Stimulated activated CD4-positive, alpha-beta T cell treated with anti-CD3 and anti-CD28 coated beads, Interleukin-2, amount 100 ng/mL, for 4 hours (primary cell): Measurements from ENCODE around the gene GK.
"Not testable (repeated sequence)": the region's sequence is repeated elsewhere in the genome, so short reads cannot be mapped to it uniquely, and the experiment has no call there.

Experiments
- DNase-seq: peaks from one replicate; pipeline ENCODE4 v3.0.0-alpha.2; 2020; ENCODE audit warnings: low read depth

The GK gene

DNA sequence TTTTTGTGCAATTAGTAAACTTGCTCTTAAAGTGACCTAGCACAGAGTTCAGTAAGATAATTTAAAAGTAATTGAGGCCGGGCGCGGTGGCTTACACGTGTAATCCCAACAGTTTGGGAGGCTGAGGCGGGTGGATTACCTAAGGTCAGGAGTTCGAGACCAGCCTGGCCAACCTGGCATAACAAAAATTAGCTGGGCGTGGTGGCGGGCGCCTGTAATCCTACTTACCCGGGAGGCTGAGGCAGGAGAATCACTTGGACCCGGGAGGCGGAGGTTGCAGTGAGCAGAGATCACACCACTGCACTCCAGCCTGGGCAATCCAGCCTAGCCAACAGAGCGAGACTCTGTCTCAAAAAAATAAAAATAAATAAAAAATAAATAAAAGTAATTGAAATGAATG lies 1.2 kb downstream of the GK start:
- not testable (repeated sequence) for DNase-seq

DNA sequence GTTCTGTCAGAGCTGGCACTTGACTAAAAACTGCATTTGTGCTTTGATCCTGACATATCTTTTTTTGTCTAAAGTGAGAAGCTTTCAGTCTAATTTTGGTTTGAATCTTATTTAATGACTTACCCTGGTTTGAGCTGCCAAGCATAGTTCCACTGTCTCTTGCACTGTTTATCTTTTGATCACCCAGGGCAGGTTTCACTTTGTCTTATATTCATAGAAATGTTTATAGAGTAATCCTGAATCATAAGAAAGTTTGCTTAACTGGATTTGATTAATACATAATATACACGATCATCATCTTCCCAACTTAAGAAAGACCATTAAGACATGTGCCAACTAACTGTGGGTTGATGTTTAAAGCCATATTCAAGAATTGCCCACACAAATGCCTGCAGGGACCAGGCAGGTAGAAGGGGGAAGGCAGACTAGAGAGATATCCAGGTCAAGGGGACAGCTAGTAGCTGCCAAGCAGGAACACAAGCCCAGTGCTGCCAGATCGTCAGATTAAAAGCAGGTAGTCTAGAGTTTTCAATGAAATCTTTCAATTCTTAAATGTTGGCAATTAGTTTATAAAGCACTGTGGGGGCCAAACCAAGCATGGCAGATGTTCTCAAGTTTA lies 1.9 kb downstream of the GK start:
- no peak for DNase-seq

- no peak for DNase-seq
Measured at GRCh38 chrX:30655991-30656390, 2.8 kb downstream of the GK start.

DNA sequence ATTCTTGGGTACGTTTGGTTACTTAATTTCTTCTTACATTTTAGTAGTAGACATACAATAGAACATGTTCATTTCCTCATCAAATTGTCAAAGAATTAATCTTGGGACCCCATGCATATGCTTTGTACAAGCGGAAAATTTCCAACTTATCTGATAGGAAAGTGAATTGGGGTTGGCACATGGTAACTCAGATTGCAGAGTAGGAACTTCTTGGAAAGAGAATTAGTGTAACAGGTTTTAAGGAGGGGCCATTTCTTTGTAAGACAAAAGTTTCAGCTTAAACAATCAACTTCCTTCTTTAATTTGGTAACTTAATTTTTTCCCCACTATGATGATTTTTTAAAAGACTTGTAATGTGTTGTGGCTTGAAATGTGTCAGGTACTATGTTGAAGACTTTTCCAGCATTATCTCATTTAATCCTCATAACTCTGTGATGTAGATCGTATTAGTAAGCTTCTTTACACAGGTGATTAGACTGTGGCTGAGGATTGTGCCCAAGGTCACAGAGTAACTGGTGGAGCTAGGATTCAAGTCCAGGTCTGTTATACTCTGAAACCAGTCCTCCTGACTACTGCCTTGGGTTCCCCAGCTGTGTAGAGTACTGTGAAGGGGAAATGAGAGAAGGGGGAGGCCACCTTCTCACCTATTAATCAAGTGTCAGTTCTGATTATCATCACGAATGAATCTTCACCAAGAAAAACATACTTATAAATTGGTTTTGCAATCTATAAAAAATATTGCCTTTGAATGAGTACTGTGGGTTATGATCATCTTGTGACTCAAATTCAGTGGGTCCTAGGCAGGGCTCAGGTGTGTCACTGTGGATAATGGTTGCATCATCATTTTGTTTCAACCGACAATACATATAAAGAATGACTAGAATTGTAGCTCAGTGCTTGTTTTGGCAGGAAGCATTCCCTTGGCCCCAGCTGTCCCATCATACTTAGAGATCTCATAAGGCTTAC lies 4.3 kb downstream of the GK start:
- no peak for DNase-seq

- no peak for DNase-seq
Measured at GRCh38 chrX:30659421-30659820, 6.2 kb downstream of the GK start.

- no peak for DNase-seq
Measured at GRCh38 chrX:30661228-30661627, 8.0 kb downstream of the GK start.

- DNase-seq: no peak
Measured at GRCh38 chrX:30663322-30663721, 10.1 kb downstream of the GK start.

GRCh38 chrX:30665471-30665870 lies 12.2 kb downstream of the GK start:
- no peak for DNase-seq

GRCh38 chrX:30666094-30666493 lies 12.9 kb downstream of the GK start:
- no peak for DNase-seq

- DNase-seq: no peak
Measured at GRCh38 chrX:30668581-30668980, 15.4 kb downstream of the GK start.

DNA sequence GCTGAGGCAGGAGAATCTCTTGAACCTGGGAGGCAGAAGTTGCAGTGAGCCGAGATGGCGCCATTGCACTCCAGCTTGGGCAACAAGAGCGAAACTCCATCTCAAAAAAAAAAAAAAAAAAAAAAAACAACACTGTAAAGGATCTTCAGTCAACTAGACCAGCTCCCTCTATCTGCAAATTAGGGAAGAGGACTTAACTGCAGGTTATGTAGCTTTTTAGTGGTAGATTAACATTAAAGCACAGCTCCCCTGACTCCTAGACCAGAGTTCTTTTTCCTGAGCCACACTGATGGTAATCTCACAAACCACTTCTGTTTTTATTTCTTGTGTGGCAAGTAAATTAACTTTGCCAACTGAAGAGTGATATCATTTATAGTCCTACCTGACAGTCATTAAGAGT lies 18.0 kb downstream of the GK start:
- not testable (repeated sequence) for DNase-seq

- DNase-seq: no peak
Measured at GRCh38 chrX:30673127-30673796, 20.0 kb downstream of the GK start.

DNA sequence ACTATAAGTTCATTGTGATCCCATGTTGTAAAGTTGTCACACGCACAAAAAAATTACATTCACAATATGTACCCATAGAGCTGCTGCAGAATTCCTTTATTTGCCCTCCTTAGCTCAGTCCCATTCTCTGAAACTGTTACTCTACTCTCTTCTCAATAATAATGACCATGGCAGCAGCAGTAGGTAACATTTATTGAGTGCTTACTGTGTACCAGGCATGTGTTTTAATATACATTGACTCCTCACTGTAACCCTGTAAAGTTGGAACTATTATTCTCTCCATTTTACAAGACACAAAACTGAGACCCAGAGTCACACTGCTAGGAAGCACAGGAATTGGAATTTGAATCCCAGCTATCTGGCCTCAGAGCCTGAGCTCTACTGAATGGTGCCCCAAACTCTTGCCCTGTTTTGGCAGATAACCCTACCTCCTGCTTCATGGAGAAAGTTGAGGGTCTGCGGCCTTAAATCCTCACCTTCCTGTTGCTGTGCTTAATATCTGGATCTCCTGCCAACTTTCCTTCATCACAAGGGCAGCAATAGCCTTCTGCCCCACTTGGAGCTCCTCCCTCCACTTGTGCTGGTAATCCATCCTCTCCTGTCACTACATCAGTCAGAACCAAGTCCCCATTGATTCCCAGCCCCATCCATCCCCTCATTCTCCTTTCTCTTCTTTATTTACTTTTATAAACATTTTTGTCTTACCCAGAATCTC lies 20.8 kb downstream of the GK start:
- DNase-seq: no peak

DNA sequence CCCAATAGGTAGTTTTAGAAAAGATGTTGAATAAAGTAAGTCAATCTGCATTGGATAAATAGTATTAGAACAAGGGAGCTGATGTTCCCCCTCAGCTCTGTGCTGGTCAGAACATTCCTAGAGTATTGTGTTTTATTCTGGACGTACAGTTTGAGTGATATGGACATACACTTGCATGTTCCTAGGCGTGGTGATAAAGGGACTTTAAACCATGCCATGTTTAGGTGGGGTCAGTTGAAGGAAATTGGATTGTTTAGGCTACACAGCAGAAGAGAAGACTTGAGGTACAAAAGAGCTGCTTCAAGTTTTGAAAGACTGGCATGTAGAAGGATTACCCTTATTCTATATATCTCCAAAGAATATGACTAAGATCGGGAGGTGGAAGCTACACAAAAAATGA lies 21.6 kb downstream of the GK start:
- DNase-seq: no peak

DNA sequence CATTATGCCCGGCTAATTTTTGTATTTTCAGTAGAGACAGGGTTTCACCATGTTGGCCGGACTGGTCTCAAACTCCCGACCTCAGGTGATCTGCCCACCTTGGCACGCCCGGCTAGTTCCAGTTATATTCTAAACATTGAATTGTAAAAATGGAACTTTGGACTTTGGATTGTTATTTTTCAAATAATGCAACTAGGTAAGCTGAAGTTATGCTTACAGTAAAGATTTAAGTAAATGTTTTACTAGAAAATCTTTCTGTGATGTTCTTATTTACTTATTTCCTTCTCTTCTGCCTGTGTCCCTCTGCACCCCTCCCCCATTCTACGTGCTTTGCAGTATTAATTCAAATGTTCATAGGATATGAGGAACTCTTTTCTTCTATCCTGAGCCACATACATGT lies 26.1 kb downstream of the GK start:
- DNase-seq: no peak

- DNase-seq: no peak
Measured at GRCh38 chrX:30680618-30681017, 27.4 kb downstream of the GK start.

GRCh38 chrX:30688641-30689040 lies 35.4 kb downstream of the GK start:
- no peak for DNase-seq

GRCh38 chrX:30689116-30689515 lies 35.9 kb downstream of the GK start:
- no peak for DNase-seq

GRCh38 chrX:30690330-30690729 lies 37.1 kb downstream of the GK start:
- no peak for DNase-seq

GRCh38 chrX:30693999-30694650 lies 40.9 kb downstream of the GK start:
- DNase-seq: no peak

- no peak for DNase-seq
Measured at GRCh38 chrX:30702736-30703135, 49.5 kb downstream of the GK start.
